GM21381 (cell line): Measurements from ENCODE around the gene RDH11.

ENCODE experiments used
- ATAC-seq: cut with Tn5 transposase; IDR thresholded peaks from one replicate; pipeline ENCODE4 v1.9.1; 2021; ENCODE audit warnings: mild to moderate bottlenecking, moderate library complexity; ENCODE audit not compliant: unreplicated experiment

The RDH11 gene

DNA sequence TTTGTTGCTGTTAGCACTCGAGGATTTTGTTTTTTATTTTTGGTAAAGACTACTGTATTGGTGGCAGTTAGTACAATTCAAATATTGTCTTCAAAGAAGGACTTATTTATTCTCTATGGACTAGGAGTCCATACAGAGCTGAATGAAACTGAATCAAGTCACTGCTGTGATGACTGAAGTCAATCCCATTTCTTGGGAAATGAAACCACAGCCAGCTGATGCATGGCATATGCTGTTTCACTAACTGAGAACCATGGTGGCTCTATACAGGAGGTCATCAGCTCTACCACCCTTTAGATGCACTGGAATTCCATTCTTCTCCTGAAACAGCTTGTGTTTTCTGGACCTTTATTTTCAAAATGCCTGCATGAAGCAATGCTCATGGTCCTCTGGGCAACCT lies 43.4 kb downstream of the RDH11 start:
- ATAC-seq: no peak

GRCh38 chr14:67650694-67651093 lies 44.9 kb downstream of the RDH11 start:
- no peak for ATAC-seq

GRCh38 chr14:67650151-67650550 lies 45.4 kb downstream of the RDH11 start:
- no peak for ATAC-seq

DNA sequence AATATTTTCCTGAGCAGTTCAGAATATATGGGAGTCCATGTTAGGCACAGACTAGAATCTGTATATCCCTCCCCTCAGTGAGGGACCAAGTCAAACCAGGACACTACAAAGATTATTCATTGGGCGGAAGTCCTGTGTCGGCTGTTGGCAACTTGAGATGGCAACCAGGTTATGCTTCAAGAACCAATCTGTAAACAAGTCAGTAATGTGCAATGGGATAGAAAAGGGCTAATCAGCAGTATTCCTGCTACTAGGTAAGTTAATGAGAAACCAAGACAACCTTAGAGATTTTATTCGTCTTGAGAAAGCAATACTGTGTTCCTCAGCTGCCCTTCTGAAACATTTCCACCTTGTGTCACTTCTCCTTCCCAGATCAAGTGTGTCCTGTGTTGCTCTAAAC lies 49.4 kb downstream of the RDH11 start:
- no peak for ATAC-seq

DNA sequence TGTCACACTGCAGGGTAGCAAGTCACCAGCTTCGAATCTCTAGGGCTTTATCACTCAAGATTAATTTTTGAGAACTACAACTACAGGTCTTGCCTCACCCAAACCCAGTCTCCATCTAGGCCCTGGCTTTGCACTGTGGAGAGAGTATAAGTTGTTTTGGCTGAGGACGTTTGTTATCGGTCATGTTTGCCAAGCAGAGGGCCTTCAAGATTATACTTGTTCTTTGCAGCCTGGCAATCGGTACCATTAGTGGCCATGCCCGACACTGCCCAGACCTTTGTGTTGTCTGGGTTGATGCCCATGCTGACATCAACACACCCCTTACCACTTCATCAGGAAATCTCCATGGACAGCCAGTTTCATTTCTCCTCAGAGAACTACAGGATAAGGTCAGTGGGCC lies 50.1 kb downstream of the RDH11 start:
- no peak for ATAC-seq

GRCh38 chr14:67644428-67644827 lies 51.1 kb downstream of the RDH11 start:
- ATAC-seq: no peak

DNA sequence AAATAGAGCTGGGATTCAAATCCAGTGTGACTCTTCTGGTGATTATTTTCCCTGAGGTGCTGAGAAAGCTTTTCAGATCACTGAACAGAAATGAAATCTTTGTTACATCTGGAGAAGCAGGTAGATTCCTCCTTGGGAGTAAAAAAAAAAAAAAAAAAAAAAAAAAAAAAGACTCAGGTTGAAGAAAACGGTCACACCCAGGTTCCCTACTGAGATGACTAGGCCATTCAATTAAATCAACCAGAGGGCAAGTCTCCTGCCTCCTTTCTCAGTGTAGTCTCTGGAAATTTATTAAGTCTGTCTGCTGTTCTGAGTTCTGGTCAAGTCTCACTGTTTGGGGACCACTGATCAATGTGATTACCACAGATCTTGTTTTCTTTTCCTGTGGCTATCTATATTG lies 51.9 kb downstream of the RDH11 start:
- ATAC-seq: no peak

DNA sequence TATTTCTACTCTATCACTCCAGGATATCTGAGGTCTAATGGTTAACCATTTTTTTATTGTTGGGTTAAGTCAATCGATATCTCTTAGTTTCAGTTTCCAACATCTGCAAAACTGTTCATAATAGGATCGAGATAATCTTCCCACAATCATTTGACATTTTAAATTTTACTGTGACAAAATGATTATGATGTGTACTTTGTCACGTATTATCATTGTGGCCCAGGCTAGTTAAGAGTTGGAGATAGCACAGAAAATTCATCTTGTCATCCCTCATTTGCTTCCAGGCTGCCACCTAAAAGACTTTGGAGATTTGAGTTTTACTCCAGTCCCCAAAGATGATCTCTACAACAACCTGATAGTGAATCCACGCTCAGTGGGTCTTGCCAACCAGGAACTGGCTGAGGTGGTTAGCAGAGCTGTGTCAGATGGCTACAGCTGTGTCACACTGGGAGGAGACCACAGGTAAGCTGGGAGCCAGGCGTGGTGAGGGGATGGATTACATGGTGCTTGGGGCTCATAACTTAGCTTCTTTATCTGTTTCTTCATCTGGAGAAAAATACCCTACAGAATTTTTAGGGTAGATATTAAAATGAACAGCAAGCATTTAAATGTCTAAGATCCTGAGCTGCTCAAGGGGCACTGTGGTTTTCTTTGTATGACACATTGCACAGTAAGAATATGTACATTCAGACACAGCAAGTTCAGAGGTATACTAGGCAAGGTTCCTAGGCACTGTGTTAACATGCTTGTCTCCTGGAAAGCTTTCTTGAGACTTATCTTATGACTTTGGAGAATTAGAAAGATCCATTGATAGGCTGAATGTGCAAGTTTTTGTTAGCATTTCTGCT lies 53.4 kb downstream of the RDH11 start:
- ATAC-seq: no peak

DNA sequence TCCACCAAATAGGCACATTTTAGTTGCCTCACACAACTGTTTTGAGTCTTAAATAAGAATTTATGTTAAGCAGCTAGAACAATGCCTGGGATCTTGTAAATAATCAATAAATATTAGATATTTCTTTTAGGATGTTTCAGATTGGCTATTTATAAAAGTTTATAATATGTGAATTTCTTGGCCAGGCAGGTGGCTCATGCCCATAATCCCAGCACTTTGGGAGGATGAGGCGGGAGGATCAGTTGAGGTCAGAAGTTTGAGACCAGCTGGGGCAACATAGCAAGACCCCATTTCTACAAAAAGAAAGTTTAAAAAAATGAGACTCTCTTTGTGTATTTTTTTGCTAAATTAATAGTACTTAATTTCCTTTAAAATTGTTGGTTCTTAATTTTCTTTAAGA lies 54.1 kb downstream of the RDH11 start:
- no peak for ATAC-seq

DNA sequence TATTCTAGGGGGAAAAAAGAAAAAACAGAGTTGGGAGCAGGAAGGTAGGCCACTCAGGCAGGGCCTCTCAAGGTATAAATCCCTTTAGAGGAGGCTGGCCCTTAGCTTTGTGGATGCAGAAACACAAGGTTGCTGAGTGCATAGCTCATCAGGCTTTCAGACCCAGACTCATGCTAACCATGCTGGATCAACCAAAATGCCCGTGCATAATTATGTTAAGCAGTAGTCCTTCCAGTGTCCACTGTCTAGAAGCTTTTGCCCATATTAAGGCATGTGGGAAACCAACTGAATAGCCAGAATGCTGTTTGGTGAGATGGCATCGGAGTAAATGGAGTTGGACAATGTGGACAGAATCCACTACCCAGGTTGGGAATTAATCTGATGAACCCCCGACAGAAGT lies 56.9 kb downstream of the RDH11 start:
- ATAC-seq: no peak

- ATAC-seq: no peak
Observed at GRCh38 chr14:67636361-67636919, 59.1 kb downstream of the RDH11 start.

DNA sequence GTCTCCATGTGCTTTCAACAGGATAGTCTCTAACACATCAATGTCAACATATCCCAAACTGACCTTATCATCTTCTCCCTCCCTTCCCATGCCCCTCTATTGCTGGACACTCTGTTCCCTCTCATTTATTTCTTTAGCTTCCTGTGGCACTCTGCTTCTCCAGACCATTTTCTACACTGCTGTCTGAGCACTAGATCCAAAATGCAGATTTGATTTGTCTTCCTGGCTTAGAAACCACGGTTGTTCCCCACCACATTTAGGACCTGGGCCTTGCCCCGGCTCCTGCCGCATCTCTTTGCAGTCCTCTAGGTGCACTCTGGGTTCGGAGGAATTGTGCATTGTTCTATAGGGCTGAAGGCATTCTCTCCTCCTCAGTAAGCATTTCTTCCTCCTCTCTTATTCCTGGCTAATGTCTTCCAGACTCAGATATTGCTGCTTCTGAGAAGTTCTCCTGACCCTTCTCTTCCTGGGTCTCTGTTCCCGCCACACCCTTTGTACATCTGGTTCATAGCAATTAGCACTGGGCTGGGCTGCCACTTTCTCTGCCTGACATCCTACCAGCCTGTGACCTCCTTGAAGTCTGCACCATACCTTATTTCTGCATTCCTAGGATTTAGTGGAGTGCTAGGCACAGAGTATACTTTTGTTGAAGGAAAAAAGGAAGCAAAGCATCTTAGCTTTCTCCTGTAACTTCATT lies 62.0 kb downstream of the RDH11 start:
- no peak for ATAC-seq

DNA sequence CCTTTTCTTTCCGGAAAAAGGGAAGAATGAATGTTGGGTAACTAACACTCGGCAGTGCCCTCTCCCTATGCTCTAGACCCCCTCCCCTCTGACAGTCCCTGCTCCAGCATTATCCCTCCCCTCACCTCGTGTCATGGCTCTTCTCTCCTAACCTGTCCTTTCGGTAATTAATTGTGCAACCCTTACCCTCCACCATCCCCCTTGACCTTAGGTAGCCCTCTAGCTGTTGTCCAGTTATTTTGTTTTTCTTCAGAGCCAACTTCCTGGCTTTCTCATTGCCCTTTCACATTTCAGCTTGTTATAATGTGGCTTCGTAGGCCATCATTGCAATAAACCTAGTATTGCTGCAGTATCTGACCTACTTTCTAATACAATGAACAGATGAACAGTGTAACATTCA lies 64.6 kb downstream of the RDH11 start:
- ATAC-seq: no peak

GRCh38 chr14:67630186-67630585 lies 65.4 kb downstream of the RDH11 start:
- no peak for ATAC-seq

- no peak for ATAC-seq
Observed at GRCh38 chr14:67627519-67627918, 68.0 kb downstream of the RDH11 start.
